Measurements from ENCODE around the gene APBA1.

DNA sequence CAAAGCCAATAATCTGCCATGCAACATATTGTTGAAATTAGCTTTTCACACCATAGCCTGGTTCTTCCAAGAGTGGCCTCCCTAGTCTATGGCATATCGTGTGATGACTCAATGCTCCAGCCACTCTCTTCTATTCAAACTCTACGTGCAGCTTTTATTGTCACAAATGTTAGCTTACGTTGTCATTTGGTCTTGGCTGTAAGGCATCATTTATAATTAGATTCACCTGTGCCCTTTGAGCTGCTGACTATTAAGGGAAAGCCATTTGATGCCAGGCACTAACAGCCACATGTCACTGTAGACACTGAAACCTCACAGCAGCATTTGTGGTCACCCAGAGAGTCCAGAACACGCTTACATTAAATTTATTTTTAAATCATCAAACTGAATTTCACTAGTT lies 66.8 kb downstream of the APBA1 start:
- TF ChIP-seq CEBPB (IDR thresholded peaks at IDR 0.05; ENCODE audit: low read depth, low read length), result no peak
- TF ChIP-seq, protein P1, sequence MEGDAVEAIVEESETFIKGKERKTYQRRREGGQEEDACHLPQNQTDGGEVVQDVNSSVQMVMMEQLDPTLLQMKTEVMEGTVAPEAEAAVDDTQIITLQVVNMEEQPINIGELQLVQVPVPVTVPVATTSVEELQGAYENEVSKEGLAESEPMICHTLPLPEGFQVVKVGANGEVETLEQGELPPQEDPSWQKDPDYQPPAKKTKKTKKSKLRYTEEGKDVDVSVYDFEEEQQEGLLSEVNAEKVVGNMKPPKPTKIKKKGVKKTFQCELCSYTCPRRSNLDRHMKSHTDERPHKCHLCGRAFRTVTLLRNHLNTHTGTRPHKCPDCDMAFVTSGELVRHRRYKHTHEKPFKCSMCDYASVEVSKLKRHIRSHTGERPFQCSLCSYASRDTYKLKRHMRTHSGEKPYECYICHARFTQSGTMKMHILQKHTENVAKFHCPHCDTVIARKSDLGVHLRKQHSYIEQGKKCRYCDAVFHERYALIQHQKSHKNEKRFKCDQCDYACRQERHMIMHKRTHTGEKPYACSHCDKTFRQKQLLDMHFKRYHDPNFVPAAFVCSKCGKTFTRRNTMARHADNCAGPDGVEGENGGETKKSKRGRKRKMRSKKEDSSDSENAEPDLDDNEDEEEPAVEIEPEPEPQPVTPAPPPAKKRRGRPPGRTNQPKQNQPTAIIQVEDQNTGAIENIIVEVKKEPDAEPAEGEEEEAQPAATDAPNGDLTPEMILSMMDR (conservative IDR thresholded peaks at IDR 0.05; ENCODE audit: low read depth, low read length), result no peak
- TF ChIP-seq CHD1 (IDR thresholded peaks at IDR 0.05; ENCODE audit: low read depth, low read length), result no peak
- TF ChIP-seq RAD21 (IDR thresholded peaks at IDR 0.05; ENCODE audit: low read length), result no peak

Measured in IMR-90 (cell line).